ENCODE measurements around the gene ACBD3. TPM values are rescaled to one million over a fixed set of nuclear protein-coding genes. Genes with fewer than 3 reads are reported as not detected.

Gene ACBD3
- total and polyA plus RNA-seq, 8 donors, result 5.9 to 24.4 (median 17.3) TPM

- H3K4me1 ChIP-seq, result peaks cover 8 to 20% (median 9%) of the 10 kb centered on the region in 3 donors
- no peak for FAIRE-seq
- H3K27ac ChIP-seq, result peak overlapping the region; percentile 93 to 100 (median 99)
- intact Hi-C loops (cut with DNase I), result no loop called here
- peak; percentile 87 to 95 (median 90) for DNase-seq
- no peaks in the 10 kb centered on the region for H3K9me3 ChIP-seq
- peak; percentile 81 to 90 (median 88) for ATAC-seq
- WGBS, 2 donors, result 1% methylated on average over 47 to 57 of the region's 57 CpGs
- peak overlapping the region; percentile 35 to 75 (median 56) for H3K4me3 ChIP-seq
- H3K36me3 ChIP-seq, result no peaks in the 10 kb centered on the region
- no peak for TF ChIP-seq CTCF (IDR thresholded peaks at IDR 0.05)
- H3K27me3 ChIP-seq, result no peaks in the 10 kb centered on the region
Observed at GRCh38 chr1:226109829-226110248, 76.7 kb downstream of the ACBD3 start.

- no peak for TF ChIP-seq CTCF (IDR thresholded peaks at IDR 0.05)
Observed at GRCh38 chr1:226108935-226109828, 77.4 kb downstream of the ACBD3 start.

GRCh38 chr1:226107471-226108460 lies 78.8 kb downstream of the ACBD3 start:
- Histone ChIP-seq H3K36me3 (no peaks in the 10 kb centered on the region), H3K4me1 (peaks cover 8 to 20% (median 9%) of the 10 kb centered on the region in 3 donors), H3K27ac (peak overlapping the region in 1 of 4 donors; percentile 99), H3K4me3 (no peak overlapping the region), H3K9me3 (no peaks in the 10 kb centered on the region), H3K27me3 (no peaks in the 10 kb centered on the region)
- ATAC-seq (no peak), DNase-seq (no peak), FAIRE-seq (no peak)
- no peak for TF ChIP-seq CTCF (IDR thresholded peaks at IDR 0.05)
- intact Hi-C loops (cut with DNase I), result no loop called here
- 70 to 81% methylated on average over 3 of the region's 3 CpGs for WGBS, 2 donors

More at GRCh38 chr1:226108935-226109828, 77.4 kb downstream of the ACBD3 start:
- FAIRE-seq, result no peak
- peak overlapping the region; percentile 93 to 100 (median 99) for H3K27ac ChIP-seq
- peak; percentile 17 to 53 (median 38) for ATAC-seq
- H3K4me1 ChIP-seq, result peaks cover 8 to 20% (median 9%) of the 10 kb centered on the region in 3 donors
- H3K4me3 ChIP-seq, result peak overlapping the region; percentile 35 to 75 (median 54)
- no peaks in the 10 kb centered on the region for H3K36me3 ChIP-seq
- H3K9me3 ChIP-seq, result no peaks in the 10 kb centered on the region
- no peaks in the 10 kb centered on the region for H3K27me3 ChIP-seq
- intact Hi-C loops (cut with DNase I), result no loop called here
- peak in 1 of 6 donors; percentile 13 for DNase-seq
- 8 to 11% methylated on average over 23 of the region's 23 CpGs for WGBS, 2 donors

- intact Hi-C loops (cut with DNase I), result no loop called here
- TF ChIP-seq CTCF (IDR thresholded peaks at IDR 0.05), result no peak
- 82 to 86% methylated on average over 8 of the region's 8 CpGs for WGBS, 2 donors
- Histone ChIP-seq H3K36me3 (no peaks in the 10 kb centered on the region), H3K27ac (no peak overlapping the region), H3K27me3 (no peaks in the 10 kb centered on the region), H3K9me3 (no peaks in the 10 kb centered on the region), H3K4me1 (peaks cover 0 to 9% (median 0%) of the 10 kb centered on the region in 3 donors), H3K4me3 (no peak overlapping the region)
- DNase-seq, result peak in 1 of 6 donors; percentile 31
- FAIRE-seq, result no peak
- no peak for ATAC-seq
Observed at GRCh38 chr1:226104671-226105121, 81.8 kb downstream of the ACBD3 start.

All from pancreas (tissue), 10 donors.